Mesothelial cell of epicardium (in vitro differentiated cells): Measurements from ENCODE around the gene ADGB. TPM values are rescaled to one million over a fixed set of nuclear protein-coding genes. Genes with fewer than 3 reads are reported as not detected.
"Not testable (repeated sequence)": the region's sequence is repeated elsewhere in the genome, so short reads cannot be mapped to it uniquely, and the experiment has no call there.

ENCODE experiments used
- DNase-seq, 2 experiments: peaks; one replicate each; pipeline ENCODE4 v3.0.0; 2021; ENCODE audit warnings: low spot score in 2 of 2; ENCODE audit not compliant: unreplicated experiment in 2 of 2
- H3K27ac Mint-ChIP-seq: 2 replicates; pipeline ENCODE4 v1.8.0; 2021; ENCODE audit warnings: mixed read lengths
- H3K27me3 Mint-ChIP-seq: 2 replicates; pipeline ENCODE4 v1.8.0; 2021; ENCODE audit warnings: low read depth, mixed read lengths
- H3K36me3 Mint-ChIP-seq: 2 replicates; pipeline ENCODE4 v1.8.0; 2021; ENCODE audit warnings: mixed read lengths
- H3K4me1 Mint-ChIP-seq: 2 replicates; pipeline ENCODE4 v1.8.0; 2021; ENCODE audit warnings: mixed read lengths
- H3K4me3 Mint-ChIP-seq: 2 replicates; pipeline ENCODE4 v1.8.0; 2021; ENCODE audit warnings: mild to moderate bottlenecking, moderate library complexity, mixed read lengths
- H3K9me3 Mint-ChIP-seq: 2 replicates; pipeline ENCODE4 v1.8.0; 2021; ENCODE audit warnings: mixed read lengths
- total RNA-seq: library from RNA; stranded (reverse); gene quantifications from 3 replicates; pipeline ENCODE4 v1.2.1, GENCODE V29; 2021
- TF ChIP-seq, protein P1 (sequence below): fragments of 200-600 bp; sonication (generic); IDR thresholded peaks from one replicate; pipeline ENCODE4 v1.5.0; 2021; ENCODE audit warnings: antibody characterized with exemption; ENCODE audit not compliant: unreplicated experiment

Gene ADGB
- total RNA-seq, 1 donor from 2014 or later: not detected

DNA sequence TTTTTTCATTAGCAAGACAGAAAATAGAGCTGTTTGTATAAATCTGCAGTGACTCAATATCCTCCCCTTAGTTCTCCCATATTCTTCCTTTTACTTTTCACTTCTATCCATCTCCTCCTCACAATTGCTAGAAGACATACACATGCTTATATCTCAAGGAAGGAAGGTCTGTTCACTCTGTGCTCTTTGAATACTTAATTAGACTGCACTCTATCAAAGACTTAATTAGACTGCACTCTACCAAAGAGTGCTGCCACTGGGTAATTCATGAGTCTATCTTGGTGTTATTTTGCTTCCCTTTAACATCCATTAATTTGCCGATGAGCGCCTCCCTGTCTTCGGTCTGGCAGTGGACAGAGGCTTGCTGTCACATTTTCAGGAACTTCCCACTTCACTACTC is 241.9 kb downstream of the ADGB start:
- peaks cover 4% of the 10 kb centered on the region for H3K4me1 Mint-ChIP-seq
- no peak overlapping the region for H3K4me3 Mint-ChIP-seq
- H3K27me3 Mint-ChIP-seq: no peaks in the 10 kb centered on the region
- DNase-seq: no peak
- peaks cover 1% of the 10 kb centered on the region for H3K36me3 Mint-ChIP-seq
- H3K9me3 Mint-ChIP-seq: peaks cover 17% of the 10 kb centered on the region
- no peak overlapping the region for H3K27ac Mint-ChIP-seq
- TF ChIP-seq, protein P1, sequence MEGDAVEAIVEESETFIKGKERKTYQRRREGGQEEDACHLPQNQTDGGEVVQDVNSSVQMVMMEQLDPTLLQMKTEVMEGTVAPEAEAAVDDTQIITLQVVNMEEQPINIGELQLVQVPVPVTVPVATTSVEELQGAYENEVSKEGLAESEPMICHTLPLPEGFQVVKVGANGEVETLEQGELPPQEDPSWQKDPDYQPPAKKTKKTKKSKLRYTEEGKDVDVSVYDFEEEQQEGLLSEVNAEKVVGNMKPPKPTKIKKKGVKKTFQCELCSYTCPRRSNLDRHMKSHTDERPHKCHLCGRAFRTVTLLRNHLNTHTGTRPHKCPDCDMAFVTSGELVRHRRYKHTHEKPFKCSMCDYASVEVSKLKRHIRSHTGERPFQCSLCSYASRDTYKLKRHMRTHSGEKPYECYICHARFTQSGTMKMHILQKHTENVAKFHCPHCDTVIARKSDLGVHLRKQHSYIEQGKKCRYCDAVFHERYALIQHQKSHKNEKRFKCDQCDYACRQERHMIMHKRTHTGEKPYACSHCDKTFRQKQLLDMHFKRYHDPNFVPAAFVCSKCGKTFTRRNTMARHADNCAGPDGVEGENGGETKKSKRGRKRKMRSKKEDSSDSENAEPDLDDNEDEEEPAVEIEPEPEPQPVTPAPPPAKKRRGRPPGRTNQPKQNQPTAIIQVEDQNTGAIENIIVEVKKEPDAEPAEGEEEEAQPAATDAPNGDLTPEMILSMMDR: no peak

DNA sequence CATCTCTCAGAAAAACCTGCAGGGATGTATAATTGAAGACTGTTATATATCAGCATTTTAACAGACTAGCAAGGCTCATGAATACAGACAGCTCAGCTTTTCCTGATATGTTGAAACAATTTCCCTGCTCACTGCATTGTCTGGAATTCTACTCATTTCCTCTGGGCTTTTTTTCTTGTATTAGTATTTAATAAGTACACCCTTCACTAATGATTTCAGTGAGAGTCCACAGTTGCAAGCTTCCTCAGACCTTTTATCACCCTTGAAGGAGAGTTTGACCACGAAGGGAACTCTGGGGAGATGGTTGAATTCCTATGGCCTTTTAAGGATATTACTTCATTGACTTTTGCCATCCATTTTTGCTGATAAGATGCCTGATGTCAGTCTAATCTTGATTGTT is 248.7 kb downstream of the ADGB start:
- H3K27ac Mint-ChIP-seq: peak overlapping the region; percentile 13

DNA sequence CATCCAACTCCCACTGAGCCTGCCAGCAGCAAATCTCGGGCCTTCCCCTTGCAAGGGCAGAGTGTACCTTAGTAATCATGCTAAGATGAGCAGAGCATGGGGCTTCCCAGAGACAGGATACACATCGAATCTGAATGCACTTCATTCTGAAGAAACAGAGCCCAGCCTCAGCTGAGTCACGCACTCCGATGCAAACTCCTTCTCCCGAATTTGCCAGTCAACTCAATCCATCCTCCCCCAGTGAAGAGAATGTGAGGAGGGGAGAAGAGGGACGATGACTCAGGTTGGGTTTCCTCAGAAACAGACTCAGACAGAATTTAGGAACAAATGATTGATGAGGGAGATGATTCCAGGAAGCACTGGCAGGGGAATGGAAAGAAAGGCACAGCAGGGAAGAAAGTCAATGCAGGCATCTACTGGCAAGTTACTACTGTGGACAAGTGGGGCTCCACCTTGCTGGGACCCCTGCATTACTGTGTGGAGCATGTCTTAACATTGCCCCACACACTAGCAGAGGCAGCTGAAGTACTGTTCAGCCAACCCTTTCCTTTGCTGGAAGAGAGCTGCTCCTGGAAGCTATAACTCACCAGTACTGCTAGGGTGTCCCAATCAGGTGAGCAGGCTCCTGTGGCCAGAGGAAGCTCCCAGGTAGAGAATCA is 251.6 kb downstream of the ADGB start:
- no peak overlapping the region for H3K4me3 Mint-ChIP-seq
- H3K9me3 Mint-ChIP-seq: peaks cover 23% of the 10 kb centered on the region
- TF ChIP-seq, protein P1: no peak
- peaks cover 23% of the 10 kb centered on the region for H3K4me1 Mint-ChIP-seq
- H3K36me3 Mint-ChIP-seq: no peaks in the 10 kb centered on the region
- H3K27ac Mint-ChIP-seq: no peak overlapping the region
- H3K27me3 Mint-ChIP-seq: no peaks in the 10 kb centered on the region
- no peak for DNase-seq

More for the DNA sequence above, 248.7 kb downstream of the ADGB start:
- Mint-ChIP-seq H3K27me3 (no peaks in the 10 kb centered on the region), H3K4me1 (peaks cover 23% of the 10 kb centered on the region), H3K4me3 (no peak overlapping the region), H3K36me3 (peaks cover 1% of the 10 kb centered on the region), H3K9me3 (peaks cover 25% of the 10 kb centered on the region)
- TF ChIP-seq, protein P1: no peak
- no peak for DNase-seq

DNA sequence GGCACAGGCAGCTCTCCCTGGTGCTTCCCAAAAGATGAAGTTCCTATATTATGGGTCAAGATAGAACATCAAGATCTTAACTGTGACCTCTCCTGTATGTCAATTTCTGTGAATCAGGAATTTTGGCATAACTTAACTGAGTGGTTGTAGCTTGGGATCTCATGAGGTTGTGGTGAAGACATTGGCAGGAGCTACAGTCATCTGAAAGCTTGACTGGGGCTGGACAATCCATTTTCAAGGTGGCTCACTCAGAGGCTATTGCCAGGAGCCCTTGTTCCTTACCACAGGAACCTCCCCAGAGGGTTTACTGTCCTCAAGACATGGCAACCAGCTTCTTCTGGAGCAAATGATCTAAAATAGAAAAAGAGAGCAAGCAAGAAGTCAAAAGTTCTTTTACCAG is 252.2 kb downstream of the ADGB start:
- no peak overlapping the region for H3K27ac Mint-ChIP-seq
- peaks cover 17% of the 10 kb centered on the region for H3K9me3 Mint-ChIP-seq
- no peaks in the 10 kb centered on the region for H3K27me3 Mint-ChIP-seq
- no peaks in the 10 kb centered on the region for H3K36me3 Mint-ChIP-seq
- TF ChIP-seq, protein P1: no peak
- H3K4me1 Mint-ChIP-seq: peaks cover 23% of the 10 kb centered on the region
- no peak for DNase-seq
- no peak overlapping the region for H3K4me3 Mint-ChIP-seq

DNA sequence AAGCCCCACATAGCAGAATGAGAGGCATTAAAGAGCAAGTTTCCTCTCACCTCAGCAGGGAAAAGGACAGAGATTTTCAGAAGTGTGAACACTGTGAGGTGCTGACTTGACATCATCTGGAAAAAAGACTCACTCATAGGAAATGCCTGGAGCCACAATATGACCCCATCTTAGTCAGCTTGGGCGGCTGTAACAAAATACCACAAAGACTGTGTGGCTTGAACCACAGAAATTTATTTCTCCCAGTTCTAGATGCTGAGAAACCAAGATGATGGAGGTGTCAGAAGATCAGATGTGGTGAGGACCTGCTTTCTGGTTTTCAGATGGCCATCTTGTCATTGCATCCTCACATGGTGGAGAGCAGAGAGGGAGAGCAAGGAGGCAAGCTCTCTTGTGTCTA is 253.1 kb downstream of the ADGB start:
- H3K4me1 Mint-ChIP-seq: peaks cover 23% of the 10 kb centered on the region
- no peak overlapping the region for H3K4me3 Mint-ChIP-seq
- H3K27ac Mint-ChIP-seq: no peak overlapping the region
- H3K27me3 Mint-ChIP-seq: no peaks in the 10 kb centered on the region
- H3K36me3 Mint-ChIP-seq: no peaks in the 10 kb centered on the region
- no peak for DNase-seq
- TF ChIP-seq, protein P1: no peak
- H3K9me3 Mint-ChIP-seq: peaks cover 15% of the 10 kb centered on the region

DNA sequence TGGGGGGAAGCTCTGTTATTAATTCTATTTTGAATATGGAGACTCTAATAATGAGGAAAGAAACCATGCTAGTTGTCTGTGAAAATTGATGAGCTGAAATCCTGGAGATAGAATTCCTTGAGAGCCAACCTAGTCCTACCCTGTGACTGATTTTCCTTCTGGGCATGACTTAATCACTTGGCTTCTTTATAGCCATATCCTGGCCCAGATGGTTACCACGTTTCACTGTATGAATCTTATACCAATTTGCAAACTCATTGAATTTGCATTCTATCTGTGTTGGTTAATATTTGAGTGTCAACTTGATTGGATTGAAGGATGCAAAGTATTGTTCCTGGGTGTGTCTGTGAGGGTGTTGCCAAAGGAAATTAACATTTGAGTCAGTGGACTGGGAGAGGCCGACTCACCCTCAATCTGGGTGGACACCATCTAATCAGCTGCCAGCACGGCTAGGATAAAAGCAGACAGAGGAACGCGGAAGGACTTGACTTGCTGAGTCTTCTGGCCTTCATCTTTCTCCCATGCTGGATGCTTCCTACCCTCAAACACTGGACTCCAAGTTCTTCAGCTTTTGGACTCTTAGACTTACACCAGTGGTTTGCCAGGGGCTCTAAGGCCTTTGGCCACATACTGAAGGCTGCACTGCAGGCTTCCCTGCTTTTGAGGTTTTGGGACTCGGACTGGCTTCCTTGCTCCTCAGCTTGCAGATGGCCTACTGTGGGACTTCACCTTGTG is 255.9 kb downstream of the ADGB start:
- not testable (repeated sequence) for H3K36me3 Mint-ChIP-seq, H3K4me3 Mint-ChIP-seq, H3K27ac Mint-ChIP-seq, H3K27me3 Mint-ChIP-seq, DNase-seq
- peaks cover 19% of the 10 kb centered on the region for H3K9me3 Mint-ChIP-seq
- peaks cover 15% of the 10 kb centered on the region for H3K4me1 Mint-ChIP-seq
